C4-2B (cell line): ENCODE measurements around the gene TNFAIP1.

Source experiments
- H3K27ac ChIP-seq: fragments of 450-650 bp; 2 replicates; pipeline ENCODE4 v1.5.1; 2017
- CTCF ChIP-seq: fragments of 450-650 bp; conservative IDR thresholded peaks from 2 replicates; pipeline ENCODE4 v1.5.1; 2017; ENCODE audit warnings: mild to moderate bottlenecking
- ZFX ChIP-seq: fragments of 450-650 bp; IDR thresholded peaks from 2 replicates; pipeline ENCODE4 v1.6.1; 2017

Gene TNFAIP1

GRCh38 chr17:28318759-28319597 lies 16.6 kb upstream of the TNFAIP1 start, which contains the start of gene TMEM97:
TSS of gene TMEM97 (plus strand) at chr17:28319200. CDS start at chr17:28319240, 40 bp downstream.
- peak within 1 kb of the TSS; percentile 91 for H3K27ac ChIP-seq
- TF ChIP-seq CTCF (no peak), ZFX (peak; percentile 74)

- no peak for TF ChIP-seq CTCF
- no peak for TF ChIP-seq ZFX
- H3K27ac ChIP-seq, result peak overlapping the region; percentile 91
Observed at GRCh38 chr17:28319598-28319935, 16.0 kb upstream of the TNFAIP1 start.

GRCh38 chr17:28320215-28321061 lies 15.1 kb upstream of the TNFAIP1 start:
- H3K27ac ChIP-seq, result peak overlapping the region; percentile 91; the same call in 1 of the 2 replicates
- TF ChIP-seq ZFX (no peak), CTCF (no peak)

GRCh38 chr17:28324267-28324745 lies 11.3 kb upstream of the TNFAIP1 start:
- TF ChIP-seq ZFX (no peak), CTCF (no peak)
- H3K27ac ChIP-seq, result no peak overlapping the region; the same call in 1 of the 2 replicates

- H3K27ac ChIP-seq, result peak overlapping the region; percentile 65
Observed at GRCh38 chr17:28324781-28325180, 10.8 kb upstream of the TNFAIP1 start.

GRCh38 chr17:28325211-28325610 lies 10.3 kb upstream of the TNFAIP1 start:
- H3K27ac ChIP-seq, result peak overlapping the region; percentile 65
- TF ChIP-seq ZFX (no peak), CTCF (no peak)

More at GRCh38 chr17:28324781-28325180, 10.8 kb upstream of the TNFAIP1 start:
- TF ChIP-seq ZFX, result no peak
- no peak for TF ChIP-seq CTCF

- peak overlapping the region; percentile 65 for H3K27ac ChIP-seq
Observed at GRCh38 chr17:28326114-28326513, 9.4 kb upstream of the TNFAIP1 start.

More at GRCh38 chr17:28326114-28326513, 9.4 kb upstream of the TNFAIP1 start:
- no peak for TF ChIP-seq ZFX
